OCI-M2 (cell line): ENCODE data around the gene ARHGAP8.
"Not testable (repeated sequence)": the region's sequence is repeated elsewhere in the genome, so short reads cannot be mapped to it uniquely, and the experiment has no call there.

Experiments
- DNase-seq: peaks from one replicate; lab custom pipeline; 2025; ENCODE audit not compliant: unreplicated experiment; lab: John Stamatoyannopoulos, UW

Gene ARHGAP8

DNA sequence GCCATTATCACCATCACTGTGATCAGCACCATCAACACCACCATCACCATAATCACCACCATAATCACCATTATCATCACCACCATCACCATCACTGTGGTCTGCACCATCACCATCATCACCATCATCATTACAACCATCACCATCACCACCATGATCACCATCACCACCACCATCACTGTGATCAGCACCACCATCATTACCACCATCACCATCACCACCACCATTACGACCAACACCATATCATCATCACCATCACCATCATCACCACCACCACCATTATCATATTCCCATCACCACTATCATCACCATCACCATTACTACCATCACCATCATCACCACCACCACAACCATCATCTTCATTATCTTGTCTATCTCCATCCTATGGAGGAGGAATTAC lies 132.2 kb downstream of the ARHGAP8 start:
- no peak for DNase-seq

DNA sequence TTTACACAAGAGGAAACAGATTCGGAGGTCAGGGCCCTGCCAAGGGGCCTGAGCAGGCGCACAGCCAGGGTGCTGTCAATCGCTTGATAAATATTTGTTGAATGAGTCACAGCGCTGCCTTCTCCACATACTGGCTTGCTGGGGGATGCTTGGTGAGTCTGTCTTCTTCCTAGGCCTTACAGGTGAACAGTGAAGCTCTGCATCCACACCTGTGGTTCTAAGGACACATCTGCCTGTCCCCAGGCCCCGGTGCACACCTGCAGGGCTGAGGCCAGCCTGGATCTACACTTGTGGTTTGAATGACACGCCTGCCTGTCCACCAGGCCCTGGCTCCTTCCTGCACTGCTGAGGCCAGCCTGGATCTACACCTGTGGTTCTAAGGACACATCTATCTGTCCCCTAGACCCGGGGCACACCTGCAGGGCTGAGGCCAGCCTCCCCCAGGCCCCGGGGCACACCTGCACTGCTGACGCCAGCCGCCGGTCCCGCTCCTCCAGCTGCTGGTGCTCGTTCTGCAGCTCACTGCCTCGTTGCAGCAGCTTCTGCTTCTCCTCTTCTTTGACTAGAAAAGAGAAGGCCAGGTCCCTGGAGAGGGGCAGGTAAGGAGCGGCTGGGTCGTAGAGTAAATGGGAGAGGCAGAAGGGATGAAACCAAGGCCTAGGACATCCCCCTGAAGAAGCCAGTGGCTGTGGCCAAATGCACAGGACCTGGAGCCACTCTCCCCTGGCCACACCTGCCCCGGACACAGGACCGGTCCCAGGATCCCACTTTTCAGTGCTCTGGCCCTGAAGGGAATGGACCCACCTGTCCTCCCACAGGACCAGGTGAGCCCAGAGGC lies 132.8 kb downstream of the ARHGAP8 start:
- no peak for DNase-seq

DNA sequence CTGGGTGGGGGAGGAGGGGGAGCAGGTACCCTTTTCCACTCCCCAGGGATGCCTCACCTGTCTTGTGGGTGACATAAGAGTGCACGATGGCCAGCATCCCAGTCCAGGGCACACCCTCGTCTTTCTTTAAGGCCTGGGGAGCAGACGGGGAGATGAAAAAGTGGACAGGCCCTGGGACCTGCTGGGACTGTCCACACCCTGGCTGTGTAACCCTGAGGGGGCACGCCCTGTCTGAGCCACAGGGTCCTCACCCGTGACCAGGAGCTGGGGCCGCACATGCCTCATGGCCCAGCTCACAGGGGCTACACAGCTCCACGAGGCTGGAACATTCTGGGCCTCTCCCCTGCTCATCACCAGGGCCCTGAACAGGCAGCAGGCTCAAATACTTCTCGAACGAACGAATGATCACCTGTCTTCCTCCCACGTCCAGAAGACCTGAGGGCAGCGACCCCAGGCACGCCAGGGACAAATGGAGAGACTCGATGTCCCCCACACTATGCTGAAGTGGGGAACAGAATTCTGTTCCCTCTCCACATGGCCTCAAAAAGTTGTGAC lies 133.5 kb downstream of the ARHGAP8 start:
- DNase-seq, result no peak

GRCh38 chr22:44887941-44888366 lies 135.6 kb downstream of the ARHGAP8 start:
- no peak for DNase-seq

- DNase-seq, result no peak
Measured at GRCh38 chr22:44888491-44889254, 136.3 kb downstream of the ARHGAP8 start.

DNA sequence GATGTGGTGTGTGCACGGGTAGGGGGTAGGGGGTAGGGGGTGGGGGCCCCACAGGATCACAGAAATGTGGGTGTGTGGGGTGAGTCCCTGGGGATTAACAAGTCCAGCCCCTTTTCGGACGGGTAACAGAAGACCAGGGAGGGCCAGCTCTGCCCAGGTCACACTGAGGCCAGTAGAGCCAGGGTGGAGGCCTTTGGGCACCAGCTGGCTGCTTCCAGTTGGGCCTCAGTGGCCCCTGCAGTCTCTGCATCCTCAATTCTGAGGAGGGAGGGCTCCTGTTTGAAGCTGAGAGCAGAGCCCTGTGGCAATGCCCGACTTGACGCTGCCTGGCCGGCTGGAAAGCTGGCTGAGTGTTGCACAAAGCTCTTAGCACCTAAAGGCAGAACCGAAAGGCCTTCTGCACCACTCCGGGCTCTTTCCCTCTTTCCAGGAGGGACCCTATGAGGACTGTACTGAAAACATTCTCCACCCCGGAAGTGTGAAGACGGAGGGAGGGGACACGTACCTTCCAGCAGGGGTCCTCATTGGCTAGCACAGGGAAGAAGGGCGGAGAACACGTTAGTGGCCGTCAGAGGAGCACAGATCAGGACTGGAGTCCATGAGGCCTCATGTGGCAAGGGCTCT lies 137.0 kb downstream of the ARHGAP8 start:
- no peak for DNase-seq

GRCh38 chr22:44890416-44891292 lies 138.3 kb downstream of the ARHGAP8 start:
- DNase-seq, result no peak

DNA sequence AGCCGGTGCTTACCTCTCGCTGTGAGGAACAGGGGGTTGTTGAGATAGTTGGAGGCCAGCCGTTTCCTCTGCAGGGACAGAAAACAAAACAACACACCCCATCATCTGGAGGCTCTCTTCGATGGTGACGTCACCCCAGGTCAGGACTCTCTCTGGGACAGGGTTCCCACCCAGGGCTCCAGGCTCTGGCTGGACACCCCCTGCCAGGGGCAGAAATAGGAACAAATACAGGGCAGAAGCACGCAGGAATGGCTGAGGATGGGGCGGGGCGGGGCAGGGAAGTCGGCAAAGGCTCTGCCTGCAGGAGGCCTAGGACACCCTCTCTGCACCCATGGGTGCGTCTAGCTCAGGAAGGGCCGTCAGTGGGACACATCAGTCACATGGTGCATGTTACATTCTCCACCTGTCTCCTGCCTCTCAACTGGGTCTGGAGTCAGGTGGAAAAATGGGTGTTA lies 138.9 kb downstream of the ARHGAP8 start:
- no peak for DNase-seq

DNA sequence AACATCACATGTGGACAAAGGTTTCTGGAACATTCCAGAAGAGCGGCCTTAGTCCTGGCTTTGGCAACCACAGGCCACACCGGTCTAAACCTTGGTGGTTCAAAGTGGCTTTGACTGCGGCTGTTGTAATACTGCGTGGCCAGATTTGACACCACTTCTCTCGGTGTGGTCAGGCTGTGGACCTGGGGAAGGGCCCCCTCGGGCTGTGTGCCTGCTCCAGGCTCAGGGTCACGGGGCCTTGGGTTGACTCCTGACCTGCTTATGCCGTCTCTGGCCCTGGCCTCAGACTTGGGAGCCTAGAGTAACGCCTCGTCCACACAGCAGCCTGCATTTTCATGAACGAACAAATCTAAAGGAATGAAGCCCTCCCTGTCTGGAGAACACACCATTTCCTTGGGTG lies 139.4 kb downstream of the ARHGAP8 start:
- DNase-seq, result no peak

GRCh38 chr22:44892243-44892642 lies 139.9 kb downstream of the ARHGAP8 start:
- DNase-seq, result no peak

- DNase-seq, result no peak
Measured at GRCh38 chr22:44892803-44893730, 140.7 kb downstream of the ARHGAP8 start.

GRCh38 chr22:44893731-44894080 lies 141.3 kb downstream of the ARHGAP8 start:
- DNase-seq, result no peak

DNA sequence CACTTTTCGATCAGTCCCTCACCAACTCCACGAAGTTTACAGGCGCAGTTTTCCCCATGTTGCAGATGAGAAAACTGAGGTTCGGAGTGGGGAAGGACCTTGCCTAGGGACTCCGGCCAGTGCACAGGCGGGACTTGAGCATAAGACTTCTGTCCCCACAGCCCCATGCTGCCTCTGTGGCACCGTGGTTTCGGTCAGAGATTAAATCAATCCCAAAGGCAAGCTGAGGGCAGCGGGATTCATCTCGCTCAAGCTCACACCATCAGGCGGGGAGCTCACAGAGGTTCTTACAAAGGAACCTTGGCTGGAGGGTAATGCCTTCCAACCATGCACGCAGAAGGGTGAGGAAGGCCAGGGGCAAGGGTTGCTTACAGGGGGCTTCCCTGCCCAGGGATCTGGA lies 141.9 kb downstream of the ARHGAP8 start:
- no peak for DNase-seq

DNA sequence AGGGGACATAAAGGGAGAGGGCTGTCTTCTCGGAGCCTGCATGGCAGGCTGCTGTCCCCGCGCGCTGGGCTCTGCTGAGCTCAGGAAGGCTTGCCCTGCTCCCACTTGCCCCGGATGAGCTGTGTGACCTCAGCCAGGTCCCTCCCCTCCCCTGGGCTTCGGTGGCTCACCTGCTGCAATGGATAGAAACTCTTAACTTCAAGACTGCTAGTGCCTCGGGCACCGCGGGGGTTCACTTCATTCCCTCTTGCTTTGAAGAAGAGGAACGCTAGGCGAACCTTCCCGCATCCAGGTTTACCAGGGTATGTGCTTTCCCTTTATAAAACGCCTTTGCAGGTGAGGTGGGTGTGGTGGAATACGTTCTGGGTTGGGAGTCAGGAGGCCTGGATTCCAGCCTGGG lies 142.4 kb downstream of the ARHGAP8 start:
- no peak for DNase-seq

DNA sequence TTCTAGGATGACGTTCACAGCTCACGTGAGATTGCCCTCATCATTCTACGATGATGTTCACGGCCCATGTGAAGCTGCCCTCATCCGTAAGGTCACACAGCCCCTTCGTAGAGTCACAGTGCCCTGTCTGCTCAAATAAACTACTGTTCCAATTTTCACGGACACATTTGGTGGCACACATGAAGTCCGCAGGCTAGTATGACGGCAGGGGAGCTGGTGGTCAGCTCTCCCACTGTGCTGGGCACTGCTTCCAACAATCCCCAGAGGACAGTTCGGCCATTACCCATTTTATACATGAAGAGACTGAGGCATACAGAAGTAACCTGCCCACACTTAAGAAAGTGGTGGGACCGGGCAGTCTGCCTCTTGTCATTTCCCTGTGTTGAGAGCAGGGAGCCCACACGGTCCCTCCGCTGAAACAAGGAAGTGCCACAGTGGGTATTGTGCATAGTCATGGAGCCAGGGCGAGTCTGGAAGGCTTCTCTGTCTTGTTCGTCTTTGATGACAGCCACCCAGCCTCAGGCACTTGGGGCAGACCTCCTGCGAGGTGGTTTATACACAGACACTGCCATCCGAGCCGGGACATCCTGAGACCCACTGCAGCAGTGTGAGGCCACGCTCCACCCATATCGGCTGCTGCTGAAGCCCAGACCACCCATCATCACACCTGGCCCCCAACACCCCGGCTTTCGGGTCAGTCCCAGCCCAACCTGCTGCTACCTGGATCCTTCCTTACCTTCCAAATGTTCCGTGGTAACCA lies 143.1 kb downstream of the ARHGAP8 start:
- DNase-seq, result no peak

DNA sequence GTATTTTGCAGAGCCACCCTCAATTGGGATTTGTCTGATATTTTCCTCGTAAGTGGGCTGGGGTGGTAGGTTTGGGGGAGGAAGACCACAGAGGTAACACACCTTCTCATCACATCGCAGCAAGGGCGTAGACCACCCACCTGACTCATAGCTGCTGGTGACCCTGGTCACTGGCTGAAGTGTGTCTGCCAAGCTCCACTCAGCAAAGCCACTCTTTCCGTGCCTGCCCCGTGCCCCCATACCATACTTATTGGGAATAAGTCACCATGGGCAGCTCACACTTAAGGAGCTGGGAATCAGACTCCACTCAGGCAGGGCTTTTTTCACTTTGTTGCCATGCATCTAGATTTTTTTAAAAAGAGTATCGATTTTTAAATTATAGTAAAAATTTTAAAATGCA lies 145.9 kb downstream of the ARHGAP8 start:
- no peak for DNase-seq

DNA sequence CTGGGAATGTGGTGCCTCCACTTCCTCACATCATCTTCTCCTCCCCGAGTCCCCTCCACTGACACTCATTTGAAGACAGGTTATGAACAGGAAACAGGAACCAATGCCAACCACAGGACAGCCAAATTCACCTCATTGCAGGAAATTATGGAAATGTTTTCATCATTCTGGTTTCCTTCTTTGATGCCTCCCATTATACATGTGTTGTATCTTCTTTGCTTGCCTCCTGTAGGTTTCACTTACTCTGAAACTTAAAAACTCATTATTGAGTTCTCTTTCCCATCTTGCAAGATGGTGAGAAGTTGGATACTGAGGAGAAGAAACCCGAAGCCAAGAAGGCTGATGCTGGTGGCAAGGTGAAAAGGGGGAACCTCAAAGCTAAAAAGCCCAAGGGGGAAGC lies 148.9 kb downstream of the ARHGAP8 start:
- no peak for DNase-seq

DNA sequence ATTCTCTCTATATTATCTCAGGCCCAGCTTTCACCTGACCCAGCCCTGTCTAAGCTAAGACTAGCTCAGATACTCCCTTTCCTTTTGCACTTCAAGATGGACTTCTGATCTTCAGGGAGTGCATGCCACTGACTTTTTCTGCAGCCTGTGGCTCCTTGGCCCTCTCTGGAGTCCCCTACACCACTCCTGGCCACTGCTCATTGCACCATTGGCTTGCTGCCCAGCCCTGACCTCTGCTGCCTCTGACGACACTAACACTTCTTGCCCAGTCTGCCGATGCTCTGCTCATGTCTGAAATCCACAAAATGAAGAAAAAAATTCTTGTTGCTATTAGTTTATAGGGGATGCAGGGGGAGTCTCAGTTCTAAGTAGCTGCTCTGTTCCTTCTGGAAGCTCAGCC lies 150.8 kb downstream of the ARHGAP8 start:
- not testable (repeated sequence) for DNase-seq
